ENCODE data around the gene FBXO46. TPM values are rescaled to one million over a fixed set of nuclear protein-coding genes. Genes with fewer than 3 reads are reported as not detected.

FBXO46 gene
- 10 to 100 TPM; 29.5 to 33.3 (median 29.8) TPM for total RNA-seq

- H3K27me3 Mint-ChIP-seq (ENCODE audit: low read depth), result no peaks in the 10 kb centered on the region
- peak; percentile 89 for DNase-seq
- no peaks in the 10 kb centered on the region for H3K9me3 Mint-ChIP-seq
Observed at GRCh38 chr19:45730368-45731288, at the start of gene FBXO46. Gene FBXO46, minus strand, starts transcription at chr19:45730896. Its CDS starts 17,401 bp downstream, at chr19:45713495.

GRCh38 chr19:45780146-45780447 is 49.4 kb upstream of the FBXO46 start:
- Mint-ChIP-seq H3K27me3 (ENCODE audit: low read depth) (peaks cover 35% of the 10 kb centered on the region), H3K36me3 (ENCODE audit: insufficient read depth) (peaks cover 11% of the 10 kb centered on the region), H3K4me3 (no peak overlapping the region), H3K4me1 (ENCODE audit: low read depth) (peaks cover 17% of the 10 kb centered on the region), H3K9me3 (no peaks in the 10 kb centered on the region)
- no peak for DNase-seq
- ATAC-seq, result no peak

More at GRCh38 chr19:45730368-45731288, at the start of gene FBXO46:
- Mint-ChIP-seq H3K4me1 (ENCODE audit: low read depth) (peaks cover 23% of the 10 kb centered on the region), H3K4me3 (peak within 1 kb of the TSS; percentile 97), H3K36me3 (ENCODE audit: insufficient read depth) (no peaks in the 10 kb centered on the region)
- peak; percentile 99 for ATAC-seq

- peak overlapping the region; percentile 73 for H3K4me3 Mint-ChIP-seq
Observed at GRCh38 chr19:45779231-45780145, 48.8 kb upstream of the FBXO46 start.

GRCh38 chr19:45778010-45778661 is 47.4 kb upstream of the FBXO46 start:
- peaks cover 17% of the 10 kb centered on the region for H3K4me1 Mint-ChIP-seq (ENCODE audit: low read depth)
- H3K27me3 Mint-ChIP-seq (ENCODE audit: low read depth), result peaks cover 33% of the 10 kb centered on the region
- H3K9me3 Mint-ChIP-seq, result no peaks in the 10 kb centered on the region
- H3K4me3 Mint-ChIP-seq, result no peak overlapping the region
- no peak for DNase-seq
- ATAC-seq, result no peak
- H3K36me3 Mint-ChIP-seq (ENCODE audit: insufficient read depth), result peaks cover 7% of the 10 kb centered on the region

More at GRCh38 chr19:45779231-45780145, 48.8 kb upstream of the FBXO46 start:
- Mint-ChIP-seq H3K27me3 (ENCODE audit: low read depth) (peaks cover 35% of the 10 kb centered on the region), H3K4me1 (ENCODE audit: low read depth) (peaks cover 17% of the 10 kb centered on the region), H3K36me3 (ENCODE audit: insufficient read depth) (peaks cover 10% of the 10 kb centered on the region), H3K9me3 (no peaks in the 10 kb centered on the region)
- ATAC-seq (peak; percentile 96 to 98), DNase-seq (peak; percentile 81)

GRCh38 chr19:45777395-45777961 is 46.8 kb upstream of the FBXO46 start:
- no peaks in the 10 kb centered on the region for H3K9me3 Mint-ChIP-seq

GRCh38 chr19:45774765-45775164 is 44.1 kb upstream of the FBXO46 start:
- no peak overlapping the region for H3K4me3 Mint-ChIP-seq
- H3K9me3 Mint-ChIP-seq, result no peaks in the 10 kb centered on the region
- peaks cover 21% of the 10 kb centered on the region for H3K27me3 Mint-ChIP-seq (ENCODE audit: low read depth)
- DNase-seq (no peak), ATAC-seq (no peak)
- peaks cover 23% of the 10 kb centered on the region for H3K4me1 Mint-ChIP-seq (ENCODE audit: low read depth)
- H3K36me3 Mint-ChIP-seq (ENCODE audit: insufficient read depth), result peaks cover 7% of the 10 kb centered on the region

More at GRCh38 chr19:45777395-45777961, 46.8 kb upstream of the FBXO46 start:
- DNase-seq, result no peak
- Mint-ChIP-seq H3K4me3 (no peak overlapping the region), H3K27me3 (ENCODE audit: low read depth) (peaks cover 33% of the 10 kb centered on the region), H3K4me1 (ENCODE audit: low read depth) (peaks cover 17% of the 10 kb centered on the region), H3K36me3 (ENCODE audit: insufficient read depth) (peaks cover 7% of the 10 kb centered on the region)
- no peak for ATAC-seq

- Mint-ChIP-seq H3K9me3 (no peaks in the 10 kb centered on the region), H3K27me3 (ENCODE audit: low read depth) (peaks cover 8% of the 10 kb centered on the region), H3K4me3 (no peak overlapping the region), H3K4me1 (ENCODE audit: low read depth) (peaks cover 14% of the 10 kb centered on the region), H3K36me3 (ENCODE audit: insufficient read depth) (peaks cover 5% of the 10 kb centered on the region)
- no peak for ATAC-seq
- DNase-seq, result no peak
Observed at GRCh38 chr19:45773384-45773783, 42.7 kb upstream of the FBXO46 start.

GRCh38 chr19:45772912-45773311 is 42.2 kb upstream of the FBXO46 start:
- H3K27me3 Mint-ChIP-seq (ENCODE audit: low read depth), result peaks cover 7% of the 10 kb centered on the region

GRCh38 chr19:45772130-45772840 is 41.6 kb upstream of the FBXO46 start:
- H3K36me3 Mint-ChIP-seq (ENCODE audit: insufficient read depth), result peaks cover 3% of the 10 kb centered on the region
- peaks cover 12% of the 10 kb centered on the region for H3K4me1 Mint-ChIP-seq (ENCODE audit: low read depth)
- H3K4me3 Mint-ChIP-seq, result no peak overlapping the region
- ATAC-seq (no peak), DNase-seq (no peak)
- no peaks in the 10 kb centered on the region for H3K9me3 Mint-ChIP-seq
- H3K27me3 Mint-ChIP-seq (ENCODE audit: low read depth), result peaks cover 3% of the 10 kb centered on the region

More at GRCh38 chr19:45772912-45773311, 42.2 kb upstream of the FBXO46 start:
- Mint-ChIP-seq H3K4me1 (ENCODE audit: low read depth) (peaks cover 12% of the 10 kb centered on the region), H3K9me3 (no peaks in the 10 kb centered on the region), H3K4me3 (no peak overlapping the region), H3K36me3 (ENCODE audit: insufficient read depth) (peaks cover 4% of the 10 kb centered on the region)
- no peak for DNase-seq
- no peak for ATAC-seq

- Mint-ChIP-seq H3K4me3 (peak overlapping the region; percentile 35), H3K9me3 (no peaks in the 10 kb centered on the region), H3K4me1 (ENCODE audit: low read depth) (peaks cover 12% of the 10 kb centered on the region), H3K36me3 (ENCODE audit: insufficient read depth) (no peaks in the 10 kb centered on the region), H3K27me3 (ENCODE audit: low read depth) (no peaks in the 10 kb centered on the region)
- no peak for ATAC-seq
- DNase-seq, result no peak
Observed at GRCh38 chr19:45771311-45771933, 40.7 kb upstream of the FBXO46 start.

- no peaks in the 10 kb centered on the region for H3K36me3 Mint-ChIP-seq (ENCODE audit: insufficient read depth)
- H3K9me3 Mint-ChIP-seq, result no peaks in the 10 kb centered on the region
- H3K4me1 Mint-ChIP-seq (ENCODE audit: low read depth), result peaks cover 12% of the 10 kb centered on the region
- H3K27me3 Mint-ChIP-seq (ENCODE audit: low read depth), result peaks cover 6% of the 10 kb centered on the region
- ATAC-seq (peak; percentile 78), DNase-seq (peak; percentile 90)
- peak overlapping the region; percentile 80 for H3K4me3 Mint-ChIP-seq
Observed at GRCh38 chr19:45770192-45771101, 39.8 kb upstream of the FBXO46 start.

- peaks cover 12% of the 10 kb centered on the region for H3K4me1 Mint-ChIP-seq (ENCODE audit: low read depth)
- DNase-seq, result peak; percentile 44
Observed at GRCh38 chr19:45769821-45770191, 39.1 kb upstream of the FBXO46 start.

More at GRCh38 chr19:45769821-45770191, 39.1 kb upstream of the FBXO46 start:
- Mint-ChIP-seq H3K27me3 (ENCODE audit: low read depth) (peaks cover 11% of the 10 kb centered on the region), H3K9me3 (no peaks in the 10 kb centered on the region), H3K4me3 (peak overlapping the region; percentile 80), H3K36me3 (ENCODE audit: insufficient read depth) (no peaks in the 10 kb centered on the region)
- peak; percentile 27 to 32 for ATAC-seq

Data from activated T-cell treated with anti-CD3 and anti-CD28 coated beads, Interleukin-2, amount 50 U/mL, for 4 hours (primary cell).